Posterior vena cava (tissue), 2 donors: ENCODE measurements around the gene RAI14. TPM values are rescaled to one million over a fixed set of nuclear protein-coding genes. Genes with fewer than 3 reads are reported as not detected.

Source experiments
- DNase-seq: peaks from one replicate; pipeline ENCODE4 v3.0.0-alpha.2; 2020; ENCODE audit warnings: low spot score
- intact Hi-C, 2 donors: fragments of 100-400 bp; cut with DNase I; formaldehyde crosslinking; loops; one replicate each; pipeline versions ENCODE4 v1.14.1 to v1.14.2; 2022 to 2023
- total RNA-seq, 2 donors: library from RNA; stranded (reverse); fragmentation: NEBNext Ultra II Directional; extraction: Animal tissue kit (Norgen Biotek cat#: 25700); gene quantifications; one replicate each; pipeline ENCODE4 v1.2.1, GENCODE V29; 2021
- donor health status: DM: yes; HTN: yes; CAD: no.
- donor health status: DM: yes; HTN: yes; CAD: no.

The RAI14 gene
- total RNA-seq, 2 donors from 2014 or later, result 76.1 to 160 TPM

GRCh38 chr5:34831303-34831702 lies 175.2 kb downstream of the RAI14 start:
- no peak for DNase-seq
- intact Hi-C loops, result no loop called here

GRCh38 chr5:34832568-34832967 lies 176.4 kb downstream of the RAI14 start:
- intact Hi-C loops, result no loop called here
- DNase-seq, result no peak

GRCh38 chr5:34833090-34833489 lies 177.0 kb downstream of the RAI14 start:
- no peak for DNase-seq
- intact Hi-C loops, result no loop called here

GRCh38 chr5:34833976-34834793 lies 178.1 kb downstream of the RAI14 start:
- intact Hi-C loops, result no loop called here
- no peak for DNase-seq

GRCh38 chr5:34834794-34835089 lies 178.6 kb downstream of the RAI14 start:
- no peak for DNase-seq
- intact Hi-C loops, result no loop called here

GRCh38 chr5:34835664-34836063 lies 179.5 kb downstream of the RAI14 start:
- intact Hi-C loops, result no loop called here

GRCh38 chr5:34838785-34839714 lies 182.9 kb downstream of the RAI14 start, which contains the start of gene TTC23L:
Gene TTC23L (plus strand): TSS chr5:34839164. CDS start chr5:34840672, 1,508 bp downstream.
- intact Hi-C loops, result no loop called here

More at GRCh38 chr5:34835664-34836063, 179.5 kb downstream of the RAI14 start:
- DNase-seq, result no peak

GRCh38 chr5:34841816-34842215 lies 185.7 kb downstream of the RAI14 start:
- DNase-seq, result no peak
- intact Hi-C loops, result no loop called here

More at GRCh38 chr5:34838785-34839714, 182.9 kb downstream of the RAI14 start, which contains the start of gene TTC23L:
- DNase-seq, result peak; percentile 95

GRCh38 chr5:34842554-34842953 lies 186.4 kb downstream of the RAI14 start:
- intact Hi-C loops, result no loop called here
- DNase-seq, result no peak

- no peak for DNase-seq
- intact Hi-C loops, result no loop called here
Observed at GRCh38 chr5:34843497-34843896, 187.4 kb downstream of the RAI14 start.

- DNase-seq, result no peak
- intact Hi-C loops, result no loop called here
Observed at GRCh38 chr5:34844106-34844505, 188.0 kb downstream of the RAI14 start.

GRCh38 chr5:34844999-34845398 lies 188.9 kb downstream of the RAI14 start:
- DNase-seq, result no peak
- intact Hi-C loops, result no loop called here

GRCh38 chr5:34847056-34847455 lies 190.9 kb downstream of the RAI14 start:
- intact Hi-C loops, result no loop called here

GRCh38 chr5:34847552-34847951 lies 191.4 kb downstream of the RAI14 start:
- intact Hi-C loops, result no loop called here
- DNase-seq, result no peak

More at GRCh38 chr5:34847056-34847455, 190.9 kb downstream of the RAI14 start:
- DNase-seq, result no peak

GRCh38 chr5:34848230-34848629 lies 192.1 kb downstream of the RAI14 start:
- intact Hi-C loops, result no loop called here
- DNase-seq, result no peak

- intact Hi-C loops, result no loop called here
- no peak for DNase-seq
Observed at GRCh38 chr5:34849253-34849652, 193.1 kb downstream of the RAI14 start.

- intact Hi-C loops, result no loop called here
- no peak for DNase-seq
Observed at GRCh38 chr5:34854459-34855174, 198.5 kb downstream of the RAI14 start.

GRCh38 chr5:34857161-34857560 lies 201.0 kb downstream of the RAI14 start:
- intact Hi-C loops, result no loop called here
- no peak for DNase-seq

- intact Hi-C loops, result no loop called here
Observed at GRCh38 chr5:34857894-34858293, 201.8 kb downstream of the RAI14 start.

GRCh38 chr5:34858790-34859189 lies 202.7 kb downstream of the RAI14 start:
- intact Hi-C loops, result no loop called here
- DNase-seq, result no peak

More at GRCh38 chr5:34857894-34858293, 201.8 kb downstream of the RAI14 start:
- no peak for DNase-seq
